GM18867 (cell line): ENCODE data around the gene CCDC47.

ENCODE experiments used
- ATAC-seq: cut with Tn5 transposase; IDR thresholded peaks from one replicate; pipeline ENCODE4 v1.9.1; 2021; ENCODE audit warnings: mild to moderate bottlenecking, moderate library complexity; ENCODE audit not compliant: unreplicated experiment

CCDC47 gene

DNA sequence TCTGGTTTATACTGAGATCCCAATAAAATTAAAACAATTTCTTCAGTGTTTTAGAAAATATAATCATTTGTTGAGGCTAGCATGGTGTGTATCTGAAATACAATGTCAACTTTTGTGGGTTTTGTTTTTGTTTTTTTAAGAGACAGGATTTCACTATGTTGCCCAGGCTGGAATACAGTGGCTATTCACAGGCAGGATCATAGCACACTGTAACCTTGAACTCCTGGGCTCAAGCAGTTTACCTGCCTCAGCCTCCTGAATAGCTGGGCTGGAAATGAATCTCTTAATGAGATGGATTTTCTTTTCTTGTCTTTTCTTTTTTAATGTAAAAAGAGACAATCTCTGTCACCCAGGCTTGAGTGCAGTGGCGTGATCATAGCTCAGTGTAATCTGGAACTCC lies 12.7 kb upstream of the CCDC47 start:
- ATAC-seq = no peak

- no peak for ATAC-seq
These were observed 12.2 kb upstream of the CCDC47 start for GRCh38 chr17:63785556-63785955.

- no peak for ATAC-seq
These were observed 10.1 kb upstream of the CCDC47 start for GRCh38 chr17:63783522-63783921.

GRCh38 chr17:63780928-63781327 lies 7.5 kb upstream of the CCDC47 start:
- ATAC-seq = no peak

DNA sequence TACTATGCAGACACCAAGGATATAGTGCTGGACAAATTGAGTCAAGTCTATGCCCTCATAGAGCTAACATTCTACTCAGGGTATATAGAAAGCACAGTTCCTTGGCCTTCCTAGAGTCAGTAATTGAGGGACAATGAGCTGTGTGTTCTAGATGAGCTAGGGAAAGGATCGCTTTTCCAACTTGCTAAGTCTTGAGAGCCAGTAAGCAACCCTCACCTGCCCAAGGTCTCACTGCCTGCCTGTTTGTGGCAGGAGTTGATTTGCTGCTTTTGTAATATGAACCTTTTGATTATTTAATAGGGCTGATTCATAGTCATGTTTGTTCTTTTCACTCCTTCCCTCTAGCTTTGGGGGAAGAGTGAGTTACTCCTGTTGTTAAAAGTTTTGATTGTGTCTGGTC lies 7.1 kb upstream of the CCDC47 start:
- ATAC-seq = no peak

- no peak for ATAC-seq
These were observed 2.0 kb upstream of the CCDC47 start for GRCh38 chr17:63775420-63775819.

GRCh38 chr17:63774969-63775265 lies 1.5 kb upstream of the CCDC47 start:
- no peak for ATAC-seq

GRCh38 chr17:63774141-63774968 lies 958 bp upstream of the CCDC47 start, which contains the start of gene DDX42:
Gene DDX42, plus strand, starts transcription at chr17:63774170. Its CDS starts 12,880 bp downstream, at chr17:63787050.
- no peak for ATAC-seq

DNA sequence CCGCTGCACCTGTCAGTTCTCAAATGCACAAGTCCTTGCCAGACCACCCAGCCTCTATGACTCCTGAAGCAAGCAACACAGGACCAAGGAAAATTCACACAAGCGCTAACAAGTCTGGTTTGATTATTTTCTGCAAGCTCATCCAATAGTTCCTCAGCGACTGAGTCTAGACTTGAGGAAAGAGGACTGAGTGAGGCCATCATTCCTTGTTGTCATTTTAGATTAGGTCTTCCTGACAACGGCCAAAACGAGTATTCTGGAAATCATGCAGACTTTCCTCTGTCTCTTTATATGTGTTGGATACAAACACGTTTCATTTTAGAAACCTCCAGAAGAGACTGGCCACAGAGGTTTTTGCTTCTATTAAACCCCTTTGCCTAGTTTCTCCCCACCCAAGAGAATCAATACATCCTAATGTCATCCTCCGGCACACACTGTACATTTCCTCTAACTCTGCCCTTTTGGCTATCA lies 561 bp downstream of the CCDC47 start:
- ATAC-seq = no peak

- ATAC-seq = no peak
These were observed 5.0 kb downstream of the CCDC47 start for GRCh38 chr17:63768433-63768832.

GRCh38 chr17:63766754-63767153 lies 6.6 kb downstream of the CCDC47 start:
- no peak for ATAC-seq

- ATAC-seq = no peak
These were observed 8.7 kb downstream of the CCDC47 start for GRCh38 chr17:63764716-63765115.

DNA sequence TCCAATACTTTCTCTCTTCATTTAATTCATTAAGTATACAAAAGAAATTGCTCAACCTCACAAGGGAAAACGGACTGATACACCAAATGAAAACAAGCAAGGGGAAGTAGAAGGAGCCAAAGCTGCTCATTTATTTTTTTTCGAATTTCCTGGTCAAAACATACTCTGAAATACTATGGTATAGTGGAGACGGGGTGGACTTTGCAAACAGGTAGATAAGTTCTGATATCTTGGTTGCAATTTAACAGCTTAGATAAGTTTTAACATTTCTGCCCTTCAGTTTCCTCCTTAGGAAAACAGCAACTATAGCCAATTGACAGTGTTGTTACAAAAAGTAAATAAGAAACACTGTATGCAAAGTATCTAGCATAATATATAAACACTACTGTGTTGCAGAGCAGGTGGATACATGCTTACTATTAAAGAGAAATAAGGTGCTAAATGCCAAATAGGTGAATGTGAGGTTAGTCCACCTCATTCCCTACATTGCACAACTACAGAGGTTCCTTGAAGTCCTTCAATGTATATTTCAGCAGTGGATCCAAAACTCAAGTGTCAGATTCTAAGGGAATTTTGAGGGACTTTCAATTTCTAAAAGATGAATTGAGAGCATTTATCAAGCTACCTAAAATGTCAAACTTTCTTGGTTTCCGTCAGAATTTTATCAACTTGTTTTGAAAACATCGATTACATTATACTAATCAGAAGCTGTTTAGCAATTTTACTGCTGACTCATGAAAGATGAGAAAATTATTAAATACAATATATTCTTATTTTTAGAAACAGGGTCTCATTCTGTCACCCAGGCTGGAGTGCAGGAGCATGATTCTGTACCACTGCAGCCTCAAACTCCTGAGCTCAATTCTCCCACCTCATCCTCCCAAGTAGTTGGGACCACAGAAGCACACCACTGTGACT lies 11.0 kb downstream of the CCDC47 start:
- no peak for ATAC-seq

- ATAC-seq = no peak
These were observed 12.4 kb downstream of the CCDC47 start for GRCh38 chr17:63760771-63761539.

- ATAC-seq = no peak
These were observed 15.0 kb downstream of the CCDC47 start for GRCh38 chr17:63758428-63758827.

DNA sequence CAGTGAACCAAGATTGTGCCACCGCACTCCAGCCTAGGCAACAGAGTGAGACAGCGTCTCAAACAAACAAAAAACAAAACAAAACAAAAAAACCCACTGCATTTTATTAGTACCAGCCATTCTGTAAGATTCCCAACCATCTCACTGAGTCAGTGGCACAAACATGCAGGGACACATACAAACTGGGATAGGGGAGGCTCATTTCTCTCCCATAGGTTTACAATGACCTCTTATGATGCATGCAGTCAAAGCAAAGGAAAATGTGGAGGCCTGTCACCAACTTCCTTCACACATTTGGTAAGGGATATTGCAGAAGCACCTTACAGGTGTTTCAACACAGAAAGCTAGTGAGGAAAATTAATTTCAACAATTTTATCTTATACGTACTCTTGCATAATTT lies 19.4 kb downstream of the CCDC47 start:
- ATAC-seq = no peak

GRCh38 chr17:63753215-63753614 lies 20.2 kb downstream of the CCDC47 start:
- no peak for ATAC-seq

DNA sequence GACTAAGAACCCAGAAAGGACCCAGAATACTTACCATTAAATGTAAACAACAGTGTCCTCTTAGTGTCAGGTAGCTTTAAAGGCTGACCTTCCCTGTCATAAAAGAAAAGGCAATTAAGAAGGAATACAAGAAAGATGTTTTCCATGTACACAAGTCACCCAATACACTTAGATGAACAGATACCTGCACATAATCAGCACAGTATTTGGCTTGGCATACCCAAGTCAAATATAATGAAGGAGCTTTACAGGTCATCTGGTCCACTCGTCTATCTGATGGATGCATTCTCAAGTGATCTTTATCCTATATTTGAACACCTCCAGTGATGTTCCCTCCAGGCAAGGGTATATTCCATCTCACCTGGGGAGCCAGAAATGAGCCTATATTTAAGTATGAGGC lies 20.7 kb downstream of the CCDC47 start:
- no peak for ATAC-seq

- ATAC-seq = no peak
These were observed 21.6 kb downstream of the CCDC47 start for GRCh38 chr17:63751806-63752205.

- peak; percentile 89 for ATAC-seq
These were observed 31.8 kb downstream of the CCDC47 start, which contains the start of gene STRADA for GRCh38 chr17:63741408-63742173. Gene STRADA, minus strand, starts transcription at chr17:63741799. Its CDS starts 13,430 bp downstream, at chr17:63728369.

GRCh38 chr17:63741143-63741407 lies 32.3 kb downstream of the CCDC47 start:
- ATAC-seq = peak; percentile 24
